SK-N-SH (cell line): ENCODE results near the gene ARHGAP15. TPM values are rescaled to one million over a fixed set of nuclear protein-coding genes. Genes with fewer than 3 reads are reported as not detected.

Source experiments
- CTCF ChIA-PET: fragments of 300-600, 350-600 bp; formaldehyde crosslinking; extraction: SDS; loops from one replicate; lab custom pipeline; 2021; lab: Yijun Ruan, JAX
- POLR2A ChIA-PET: fragments of 350-600 bp; sonication (Branson Sonifier 250); formaldehyde crosslinking; extraction: SDS; loops from one replicate; lab custom pipeline; 2020; ENCODE audit warnings: antibody characterized with exemption, inconsistent platforms; lab: Yijun Ruan, JAX
- DNase-seq: peaks from one replicate; pipeline ENCODE4 v3.0.0; 2012
- H2AFZ ChIP-seq: fragments of 200-600 bp; sonication (generic); 2 replicates; pipeline ENCODE4 v1.8.1; 2016; ENCODE audit warnings: antibody characterized with exemption, mild to moderate bottlenecking, low read depth
- H3F3A ChIP-seq: fragments of 200-600 bp; sonication (generic); replicated peaks from 2 replicates; pipeline ENCODE3; 2016; ENCODE audit warnings: antibody characterized with exemption, mild to moderate bottlenecking; ENCODE audit not compliant: insufficient read depth
- H3K27ac ChIP-seq, 2 experiments: fragments of 200-500 bp in 1 of 2; fragments of 200-600 bp in 1 of 2; sonication (Bioruptor generic) in 1 of 2; sonication (generic), shearing (Covaris generic) in 1 of 2; 2 replicates each; pipeline versions ENCODE4 v1.5.1 to v1.6.1; 2014 to 2016; ENCODE audit warnings: low read depth in 2 of 2, inconsistent platforms in 1 of 2, low read length in 1 of 2, mild to moderate bottlenecking in 1 of 2, mixed read lengths in 1 of 2
- H3K27me3 ChIP-seq: fragments of 200-600 bp; sonication (generic), shearing (Covaris generic); 2 replicates; pipeline ENCODE4 v1.6.1; 2016; ENCODE audit warnings: mixed run types; ENCODE audit not compliant: insufficient read depth
- H3K36me3 ChIP-seq, 2 experiments: fragments of 200-500 bp in 1 of 2; fragments of 200-600 bp in 1 of 2; sonication (Bioruptor generic) in 1 of 2; sonication (generic) in 1 of 2; replicated peaks in 1 of 2; 2 replicates each; pipeline versions ENCODE3 to v1.5.1; 2014 to 2016; ENCODE audit warnings: low read length in 1 of 2, mild to moderate bottlenecking in 1 of 2; ENCODE audit not compliant: insufficient read depth in 2 of 2, control insufficient read depth in 1 of 2
- H3K4me1 ChIP-seq, 2 experiments: fragments of 200-500 bp in 1 of 2; fragments of 200-600 bp in 1 of 2; sonication (Bioruptor generic) in 1 of 2; sonication (generic), shearing (Covaris generic) in 1 of 2; 2 replicates each; pipeline versions ENCODE4 v1.5.1 to v1.6.1; 2014 to 2016; ENCODE audit warnings: low read depth in 1 of 2, low read length in 1 of 2, mixed run types in 1 of 2; ENCODE audit not compliant: insufficient read depth in 2 of 2, control insufficient read depth in 1 of 2
- H3K4me2 ChIP-seq: fragments of 200-600 bp; sonication (generic), shearing (Covaris generic); 2 replicates; pipeline ENCODE4 v1.6.1; 2017; ENCODE audit warnings: mixed run types
- H3K4me3 ChIP-seq, 2 experiments: fragments of 200-500 bp in 1 of 2; fragments of 200-600 bp in 1 of 2; sonication (Bioruptor generic) in 1 of 2; sonication (generic), shearing (Covaris generic) in 1 of 2; 2 replicates each; pipeline versions ENCODE4 v1.5.1 to v1.8.1; 2014 to 2016; ENCODE audit warnings: low read depth in 2 of 2, inconsistent platforms in 1 of 2, low read length in 1 of 2, mild to moderate bottlenecking in 1 of 2, mixed read lengths in 1 of 2, moderate library complexity in 1 of 2
- H3K79me2 ChIP-seq: fragments of 200-600 bp; sonication (generic); 2 replicates; pipeline ENCODE4 v1.8.1; 2017; ENCODE audit warnings: mild to moderate bottlenecking; ENCODE audit not compliant: insufficient read depth
- H3K9ac ChIP-seq: fragments of 200-600 bp; sonication (generic); 2 replicates; pipeline ENCODE4 v1.6.1; 2017; ENCODE audit warnings: mixed run types
- H3K9me2 ChIP-seq: fragments of 200-600 bp; sonication (generic); 2 replicates; pipeline ENCODE4 v1.6.1; 2017; ENCODE audit warnings: mixed run types
- H3K9me3 ChIP-seq: fragments of 200-600 bp; sonication (generic); 2 replicates; pipeline ENCODE4 v1.6.1; 2017; ENCODE audit warnings: mixed run types, mild to moderate bottlenecking, moderate library complexity
- H4K20me1 ChIP-seq: fragments of 200-600 bp; sonication (generic); 2 replicates; pipeline ENCODE4 v1.6.1; 2017; ENCODE audit warnings: mild to moderate bottlenecking, mixed run types; ENCODE audit not compliant: insufficient read depth
- EP300 ChIP-seq, 2 experiments: IDR thresholded peaks; 2 replicates each; pipeline versions ENCODE4 v1.4.0 to v1.6.1; 2012; ENCODE audit warnings: borderline replicate concordance in 1 of 2, low read depth in 1 of 2, low read length in 1 of 2
- FOSL2 ChIP-seq: IDR thresholded peaks from 2 replicates; pipeline ENCODE4 v1.4.0; 2012; ENCODE audit warnings: low read depth, mild to moderate bottlenecking, moderate library complexity, borderline replicate concordance
- FOXM1 ChIP-seq: IDR thresholded peaks from 2 replicates; pipeline ENCODE4 v1.4.0; 2012; ENCODE audit warnings: low read depth, mild to moderate bottlenecking
- MXI1 ChIP-seq: IDR thresholded peaks from 2 replicates; pipeline ENCODE4 v1.6.1; 2012; ENCODE audit warnings: mild to moderate bottlenecking, low read depth, low read length, improper control_type of control experiment
- NFIC ChIP-seq: IDR thresholded peaks from 2 replicates; pipeline ENCODE4 v1.4.0; 2012; ENCODE audit warnings: borderline replicate concordance
- NRF1 ChIP-seq: IDR thresholded peaks from 2 replicates; pipeline ENCODE4 v1.6.1; 2012; ENCODE audit warnings: low read depth, mild to moderate bottlenecking, low read length
- POLR2AphosphoS5 ChIP-seq: IDR thresholded peaks from 2 replicates; pipeline ENCODE4 v1.6.1; 2012; ENCODE audit warnings: low read depth, low read length
- RAD21 ChIP-seq: IDR thresholded peaks from 2 replicates; pipeline ENCODE4 v1.6.1; 2012; ENCODE audit warnings: mild to moderate bottlenecking, low read length
- RFX5 ChIP-seq: IDR thresholded peaks from 2 replicates; pipeline ENCODE4 v1.6.1; 2012; ENCODE audit warnings: mild to moderate bottlenecking, improper control_type of control experiment, low read length
- RXRA ChIP-seq: IDR thresholded peaks from 2 replicates; pipeline ENCODE4 v1.4.0; 2012; ENCODE audit warnings: low read depth, mild to moderate bottlenecking, borderline replicate concordance
- TCF12 ChIP-seq: IDR thresholded peaks from 2 replicates; pipeline ENCODE4 v1.4.0; 2012
- TEAD4 ChIP-seq: IDR thresholded peaks from 2 replicates; pipeline ENCODE4 v1.4.0; 2012; ENCODE audit warnings: mild to moderate bottlenecking, borderline replicate concordance; ENCODE audit not compliant: insufficient read depth
- WGBS: methylation state at CpG from one replicate; pipeline ENCODE4 v1.1.6; 2017; ENCODE audit warnings: low lambda C conversion rate; 5-methylcytosine and 5-hydroxymethylcytosine counted together
- polyA plus RNA-seq, 3 experiments: library from polyadenylated mRNA; depleted of rRNA; stranded (reverse); fragments of >200 nt; gene quantifications; 2 replicates each; pipeline ENCODE4 v1.2.3, GENCODE V29; 2012
- TF ChIP-seq, protein P1 (sequence below): IDR thresholded peaks from 2 replicates; pipeline ENCODE4 v1.6.1; 2012; ENCODE audit warnings: mild to moderate bottlenecking, low read depth, low read length, moderate library complexity
- TF ChIP-seq, protein P2 (sequence below): fragments of 150-350 bp; IDR thresholded peaks from 2 replicates; pipeline ENCODE4 v1.6.1; 2016; ENCODE audit warnings: mild to moderate bottlenecking, low read depth, low read length
- TF ChIP-seq, protein P3 (sequence below): IDR thresholded peaks from 2 replicates; pipeline ENCODE4 v1.4.0; 2012; ENCODE audit warnings: low read depth
- TF ChIP-seq, protein P4 (sequence below): IDR thresholded peaks from 2 replicates; pipeline ENCODE4 v1.4.0; 2012; ENCODE audit warnings: low read depth, borderline replicate concordance
- TF ChIP-seq, protein P5 (sequence below): IDR thresholded peaks from 2 replicates; pipeline ENCODE4 v1.4.0; 2012; ENCODE audit warnings: low read depth, borderline replicate concordance

Gene ARHGAP15
- polyA plus RNA-seq, 1 of the 3 experiments (the other 2 are of a cell fraction), result not detected

DNA sequence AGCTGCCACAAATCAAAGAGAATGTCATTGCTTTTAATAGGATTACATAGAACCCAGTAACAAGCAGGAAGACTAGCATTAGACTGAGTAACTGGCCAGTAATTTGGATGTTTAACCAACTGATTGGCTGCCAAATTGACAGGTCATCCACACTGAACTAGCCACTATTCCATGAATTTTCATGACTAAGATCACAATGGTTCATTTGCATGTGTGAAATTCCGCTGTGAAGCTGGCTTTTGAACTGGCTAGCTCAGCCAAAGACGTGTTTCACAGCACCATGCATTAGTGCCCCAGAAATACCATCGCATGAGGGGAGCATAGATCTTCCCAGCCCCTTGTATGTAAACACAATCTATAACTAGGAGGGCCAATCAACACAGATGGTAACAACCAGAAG, 649.8 kb downstream of the ARHGAP15 start:
- H2AFZ ChIP-seq, result no peak overlapping the region
- POLR2A ChIA-PET, result no interaction called here
- H3K9me3 ChIP-seq, result no peaks in the 10 kb centered on the region
- no peaks in the 10 kb centered on the region for H3K36me3 ChIP-seq
- WGBS, result 75% methylated on average over 3 of the region's 3 CpGs
- no peak for TF ChIP-seq RXRA
- no peak for TF ChIP-seq MXI1
- no peak for TF ChIP-seq NFIC
- TF ChIP-seq FOSL2, result no peak
- TF ChIP-seq, protein P1, sequence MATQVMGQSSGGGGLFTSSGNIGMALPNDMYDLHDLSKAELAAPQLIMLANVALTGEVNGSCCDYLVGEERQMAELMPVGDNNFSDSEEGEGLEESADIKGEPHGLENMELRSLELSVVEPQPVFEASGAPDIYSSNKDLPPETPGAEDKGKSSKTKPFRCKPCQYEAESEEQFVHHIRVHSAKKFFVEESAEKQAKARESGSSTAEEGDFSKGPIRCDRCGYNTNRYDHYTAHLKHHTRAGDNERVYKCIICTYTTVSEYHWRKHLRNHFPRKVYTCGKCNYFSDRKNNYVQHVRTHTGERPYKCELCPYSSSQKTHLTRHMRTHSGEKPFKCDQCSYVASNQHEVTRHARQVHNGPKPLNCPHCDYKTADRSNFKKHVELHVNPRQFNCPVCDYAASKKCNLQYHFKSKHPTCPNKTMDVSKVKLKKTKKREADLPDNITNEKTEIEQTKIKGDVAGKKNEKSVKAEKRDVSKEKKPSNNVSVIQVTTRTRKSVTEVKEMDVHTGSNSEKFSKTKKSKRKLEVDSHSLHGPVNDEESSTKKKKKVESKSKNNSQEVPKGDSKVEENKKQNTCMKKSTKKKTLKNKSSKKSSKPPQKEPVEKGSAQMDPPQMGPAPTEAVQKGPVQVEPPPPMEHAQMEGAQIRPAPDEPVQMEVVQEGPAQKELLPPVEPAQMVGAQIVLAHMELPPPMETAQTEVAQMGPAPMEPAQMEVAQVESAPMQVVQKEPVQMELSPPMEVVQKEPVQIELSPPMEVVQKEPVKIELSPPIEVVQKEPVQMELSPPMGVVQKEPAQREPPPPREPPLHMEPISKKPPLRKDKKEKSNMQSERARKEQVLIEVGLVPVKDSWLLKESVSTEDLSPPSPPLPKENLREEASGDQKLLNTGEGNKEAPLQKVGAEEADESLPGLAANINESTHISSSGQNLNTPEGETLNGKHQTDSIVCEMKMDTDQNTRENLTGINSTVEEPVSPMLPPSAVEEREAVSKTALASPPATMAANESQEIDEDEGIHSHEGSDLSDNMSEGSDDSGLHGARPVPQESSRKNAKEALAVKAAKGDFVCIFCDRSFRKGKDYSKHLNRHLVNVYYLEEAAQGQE, result no peak
- DNase-seq, result no peak
- H4K20me1 ChIP-seq, result no peaks in the 10 kb centered on the region
- no peak overlapping the region for H3K27ac ChIP-seq
- no peaks in the 10 kb centered on the region for H3K27me3 ChIP-seq
- H3K9me2 ChIP-seq, result no peaks in the 10 kb centered on the region
- H3K79me2 ChIP-seq, result no peaks in the 10 kb centered on the region
- no peak overlapping the region for H3K4me2 ChIP-seq
- no peak overlapping the region for H3K4me3 ChIP-seq
- H3F3A ChIP-seq, result no peaks in the 10 kb centered on the region
- H3K9ac ChIP-seq, result no peak overlapping the region
- H3K4me1 ChIP-seq, result no peaks in the 10 kb centered on the region; a peak in 1 of 4 replicates
- CTCF ChIA-PET, result no interaction called here

DNA sequence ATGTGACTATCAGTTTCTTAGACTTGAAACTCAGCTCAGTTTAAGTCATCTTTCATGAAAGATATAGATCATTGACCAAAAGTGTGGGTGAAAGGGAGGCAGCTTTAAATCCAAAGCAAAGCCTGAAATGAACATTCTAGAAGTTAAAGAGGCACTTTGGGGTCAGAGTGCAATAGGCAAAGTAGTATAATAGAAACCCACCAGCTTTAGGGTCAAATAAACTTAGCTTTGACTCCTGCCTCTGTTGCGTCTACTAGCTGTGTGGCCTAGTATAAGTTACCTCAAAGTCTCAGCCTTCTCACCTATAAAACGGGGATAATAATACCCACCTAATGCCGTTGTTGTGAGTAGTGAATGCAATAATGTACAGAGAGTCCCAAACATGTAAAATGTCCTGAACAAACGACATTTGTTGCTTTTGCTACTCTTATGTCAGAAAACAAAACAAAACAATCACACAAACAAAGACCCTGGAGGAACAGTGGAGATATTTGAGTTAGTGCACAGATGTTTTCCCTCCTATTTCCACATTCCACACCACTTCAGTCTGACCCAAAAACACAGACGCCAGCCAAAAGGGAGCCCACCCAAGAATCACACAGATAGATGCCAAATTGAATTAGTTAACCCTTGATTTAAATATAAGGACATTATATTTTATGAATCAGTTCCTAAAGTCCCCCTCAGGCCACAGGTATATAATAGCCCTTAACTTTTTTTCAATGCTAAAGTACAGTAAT, 657.0 kb downstream of the ARHGAP15 start:
- TF ChIP-seq RFX5, result no peak
- no peak for TF ChIP-seq RXRA
- TF ChIP-seq, protein P2, sequence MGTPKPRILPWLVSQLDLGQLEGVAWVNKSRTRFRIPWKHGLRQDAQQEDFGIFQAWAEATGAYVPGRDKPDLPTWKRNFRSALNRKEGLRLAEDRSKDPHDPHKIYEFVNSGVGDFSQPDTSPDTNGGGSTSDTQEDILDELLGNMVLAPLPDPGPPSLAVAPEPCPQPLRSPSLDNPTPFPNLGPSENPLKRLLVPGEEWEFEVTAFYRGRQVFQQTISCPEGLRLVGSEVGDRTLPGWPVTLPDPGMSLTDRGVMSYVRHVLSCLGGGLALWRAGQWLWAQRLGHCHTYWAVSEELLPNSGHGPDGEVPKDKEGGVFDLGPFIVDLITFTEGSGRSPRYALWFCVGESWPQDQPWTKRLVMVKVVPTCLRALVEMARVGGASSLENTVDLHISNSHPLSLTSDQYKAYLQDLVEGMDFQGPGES, result no peak
- no peak for TF ChIP-seq TCF12
- TF ChIP-seq FOXM1, result no peak
- TF ChIP-seq RAD21, result no peak
- TF ChIP-seq NRF1, result no peak
- no peak for TF ChIP-seq TEAD4
- TF ChIP-seq, protein P3, sequence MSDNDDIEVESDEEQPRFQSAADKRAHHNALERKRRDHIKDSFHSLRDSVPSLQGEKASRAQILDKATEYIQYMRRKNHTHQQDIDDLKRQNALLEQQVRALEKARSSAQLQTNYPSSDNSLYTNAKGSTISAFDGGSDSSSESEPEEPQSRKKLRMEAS, result no peak
- TF ChIP-seq, protein P4, sequence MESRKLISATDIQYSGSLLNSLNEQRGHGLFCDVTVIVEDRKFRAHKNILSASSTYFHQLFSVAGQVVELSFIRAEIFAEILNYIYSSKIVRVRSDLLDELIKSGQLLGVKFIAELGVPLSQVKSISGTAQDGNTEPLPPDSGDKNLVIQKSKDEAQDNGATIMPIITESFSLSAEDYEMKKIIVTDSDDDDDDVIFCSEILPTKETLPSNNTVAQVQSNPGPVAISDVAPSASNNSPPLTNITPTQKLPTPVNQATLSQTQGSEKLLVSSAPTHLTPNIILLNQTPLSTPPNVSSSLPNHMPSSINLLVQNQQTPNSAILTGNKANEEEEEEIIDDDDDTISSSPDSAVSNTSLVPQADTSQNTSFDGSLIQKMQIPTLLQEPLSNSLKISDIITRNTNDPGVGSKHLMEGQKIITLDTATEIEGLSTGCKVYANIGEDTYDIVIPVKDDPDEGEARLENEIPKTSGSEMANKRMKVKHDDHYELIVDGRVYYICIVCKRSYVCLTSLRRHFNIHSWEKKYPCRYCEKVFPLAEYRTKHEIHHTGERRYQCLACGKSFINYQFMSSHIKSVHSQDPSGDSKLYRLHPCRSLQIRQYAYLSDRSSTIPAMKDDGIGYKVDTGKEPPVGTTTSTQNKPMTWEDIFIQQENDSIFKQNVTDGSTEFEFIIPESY, result no peak
- no peak for TF ChIP-seq MXI1
- TF ChIP-seq, protein P5, sequence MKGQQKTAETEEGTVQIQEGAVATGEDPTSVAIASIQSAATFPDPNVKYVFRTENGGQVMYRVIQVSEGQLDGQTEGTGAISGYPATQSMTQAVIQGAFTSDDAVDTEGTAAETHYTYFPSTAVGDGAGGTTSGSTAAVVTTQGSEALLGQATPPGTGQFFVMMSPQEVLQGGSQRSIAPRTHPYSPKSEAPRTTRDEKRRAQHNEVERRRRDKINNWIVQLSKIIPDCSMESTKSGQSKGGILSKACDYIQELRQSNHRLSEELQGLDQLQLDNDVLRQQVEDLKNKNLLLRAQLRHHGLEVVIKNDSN, result no peak
- no peak for TF ChIP-seq EP300 (IDR thresholded peaks at IDR 0.05; ENCODE audit: borderline replicate concordance in 1 of 2, low read depth in 1 of 2, low read length in 1 of 2)
- no peak for TF ChIP-seq POLR2AphosphoS5
- H3K4me1 ChIP-seq, result no peaks in the 10 kb centered on the region
- ChIA-PET POLR2A (interaction anchor here (0.5 kb wide), 1 partner anchor 85 kb away, joined by 3 read pairs; no protein-coding TSS in a partner anchor), CTCF (no interaction called here)
- no peaks in the 10 kb centered on the region for H3F3A ChIP-seq
- H3K27ac ChIP-seq, result no peak overlapping the region
- H3K9me2 ChIP-seq, result no peaks in the 10 kb centered on the region
- H2AFZ ChIP-seq, result no peak overlapping the region
- H3K4me2 ChIP-seq, result no peak overlapping the region
- H3K9me3 ChIP-seq, result no peaks in the 10 kb centered on the region
- no peak overlapping the region for H3K9ac ChIP-seq
- no peak overlapping the region for H3K4me3 ChIP-seq
- H4K20me1 ChIP-seq, result no peaks in the 10 kb centered on the region
- no peaks in the 10 kb centered on the region for H3K36me3 ChIP-seq
- no peaks in the 10 kb centered on the region for H3K79me2 ChIP-seq
- no peaks in the 10 kb centered on the region for H3K27me3 ChIP-seq
- 54% methylated on average over 5 of the region's 5 CpGs for WGBS
- no peak for DNase-seq
